ENCODE results near the gene NIPA2. TPM values are rescaled to one million over a fixed set of nuclear protein-coding genes. Genes with fewer than 3 reads are reported as not detected.

Gene NIPA2
- polyA plus RNA-seq, 3 donors: 26.7 to 75.8 (median 49.0) TPM

GRCh38 chr15:22811640-22812039 is 26.8 kb upstream of the NIPA2 start:
- H3K4me1 ChIP-seq (ENCODE audit: control insufficient read depth in 1 of 2, insufficient read depth in 2 of 2, low read length in 2 of 2): no peaks in the 10 kb centered on the region
- intact Hi-C loops (cut with micrococcal nuclease): no loop called here
- no peaks in the 10 kb centered on the region for H3K79me2 ChIP-seq (ENCODE audit: insufficient read depth, low read length)
- no peaks in the 10 kb centered on the region for H3K36me3 ChIP-seq (replicated peaks in 1 of 2; ENCODE audit: control insufficient read depth in 1 of 2, insufficient read depth in 2 of 2, low read length in 2 of 2)
- no peaks in the 10 kb centered on the region for H4K20me1 ChIP-seq (ENCODE audit: insufficient read depth, low read length)
- Mint-ChIP-seq H3K4me1 (no peaks in the 10 kb centered on the region), H3K4me3 (no peak overlapping the region), H3K27ac (peak overlapping the region in 1 of 7 donors; percentile 71), H3K27me3 (ENCODE audit: low read depth in 3 of 3) (peaks cover 0 to 2% (median 0%) of the 10 kb centered on the region in 3 donors), H3K9me3 (no peaks in the 10 kb centered on the region), H3K36me3 (no peaks in the 10 kb centered on the region)
- H3K9ac ChIP-seq (ENCODE audit: insufficient read depth, low read length, poor library complexity, severe bottlenecking): no peak overlapping the region
- H3K27ac ChIP-seq (ENCODE audit: low read depth in 1 of 2, low read length in 2 of 2): no peak overlapping the region
- no peak for TF ChIP-seq CTCF (IDR thresholded peaks at IDR 0.05)
- H3K4me2 ChIP-seq (replicated peaks; ENCODE audit: extremely low read depth, low read length, poor library complexity, severe bottlenecking): no peak overlapping the region
- no peaks in the 10 kb centered on the region for H3K27me3 ChIP-seq (ENCODE audit: control insufficient read depth in 2 of 2, insufficient read depth in 2 of 2, low read length in 2 of 2)
- DNase-seq: peak; percentile 8 to 23 (median 9)
- H3K4me3 ChIP-seq (replicated peaks in 1 of 3; ENCODE audit: low read depth in 2 of 3, low read length in 3 of 3): no peak overlapping the region
- H3K9me3 ChIP-seq (replicated peaks in 1 of 2; ENCODE audit: control insufficient read depth in 1 of 2, insufficient read depth in 1 of 2, low read length in 2 of 2): no peaks in the 10 kb centered on the region
- no peak overlapping the region for H2AFZ ChIP-seq (ENCODE audit: insufficient read depth, low read depth, low read length, poor library complexity, severe bottlenecking)
- WGBS (ENCODE audit: insufficient coverage): 93% methylated on average over 5 of the region's 8 CpGs

GRCh38 chr15:22813844-22814243 is 24.6 kb upstream of the NIPA2 start:
- Histone ChIP-seq H3K4me1 (ENCODE audit: control insufficient read depth in 1 of 2, insufficient read depth in 2 of 2, low read length in 2 of 2) (no peaks in the 10 kb centered on the region), H3K4me2 (replicated peaks; ENCODE audit: extremely low read depth, low read length, poor library complexity, severe bottlenecking) (no peak overlapping the region), H3K9ac (ENCODE audit: insufficient read depth, low read length, poor library complexity, severe bottlenecking) (no peak overlapping the region), H3K27me3 (ENCODE audit: control insufficient read depth in 2 of 2, insufficient read depth in 2 of 2, low read length in 2 of 2) (no peaks in the 10 kb centered on the region), H2AFZ (ENCODE audit: insufficient read depth, low read depth, low read length, poor library complexity, severe bottlenecking) (no peak overlapping the region), H3K36me3 (replicated peaks in 1 of 2; ENCODE audit: control insufficient read depth in 1 of 2, insufficient read depth in 2 of 2, low read length in 2 of 2) (no peaks in the 10 kb centered on the region), H3K9me3 (replicated peaks in 1 of 2; ENCODE audit: control insufficient read depth in 1 of 2, insufficient read depth in 1 of 2, low read length in 2 of 2) (no peaks in the 10 kb centered on the region), H4K20me1 (ENCODE audit: insufficient read depth, low read length) (no peaks in the 10 kb centered on the region), H3K27ac (ENCODE audit: low read depth in 1 of 2, low read length in 2 of 2) (no peak overlapping the region), H3K79me2 (ENCODE audit: insufficient read depth, low read length) (no peaks in the 10 kb centered on the region), H3K4me3 (replicated peaks in 1 of 3; ENCODE audit: low read depth in 2 of 3, low read length in 3 of 3) (no peak overlapping the region)
- H3K36me3 Mint-ChIP-seq: no peaks in the 10 kb centered on the region
- WGBS (ENCODE audit: insufficient coverage): 86% methylated on average over 1 of the region's 3 CpGs
- no peaks in the 10 kb centered on the region for H3K9me3 Mint-ChIP-seq
- TF ChIP-seq CTCF (IDR thresholded peaks at IDR 0.05): no peak
- intact Hi-C loops (cut with micrococcal nuclease): no loop called here
- H3K27me3 Mint-ChIP-seq (ENCODE audit: low read depth in 3 of 3): peaks cover 0 to 2% (median 0%) of the 10 kb centered on the region in 3 donors
- no peak overlapping the region for H3K4me3 Mint-ChIP-seq
- no peak for DNase-seq
- H3K4me1 Mint-ChIP-seq: no peaks in the 10 kb centered on the region
- no peak overlapping the region for H3K27ac Mint-ChIP-seq
